Dendritic cell treated with granulocyte-macrophage colony-stimulating factor and Interleukin-4, amounts not matched to agents 40 ng/mL and 50 ng/mL, for 4 days (primary cell): Measurements from ENCODE around the gene LILRB3.
"Not testable (repeated sequence)": the region's sequence is repeated elsewhere in the genome, so short reads cannot be mapped to it uniquely, and the experiment has no call there.

Source experiments
- H3K27ac Mint-ChIP-seq: one replicate; pipeline ENCODE4 v1.8.0; 2022; ENCODE audit warnings: mild to moderate bottlenecking, mixed read lengths
- H3K27me3 Mint-ChIP-seq: one replicate; pipeline ENCODE4 v1.8.0; 2022; ENCODE audit warnings: mild to moderate bottlenecking, mixed read lengths
- H3K36me3 Mint-ChIP-seq: one replicate; pipeline ENCODE4 v1.8.0; 2022; ENCODE audit warnings: low read depth, mixed read lengths
- H3K4me1 Mint-ChIP-seq: one replicate; pipeline ENCODE4 v1.8.0; 2022; ENCODE audit warnings: low read depth, mixed read lengths
- H3K4me3 Mint-ChIP-seq: one replicate; pipeline ENCODE4 v1.8.0; 2022; ENCODE audit warnings: mild to moderate bottlenecking, moderate library complexity, mixed read lengths
- H3K9me3 Mint-ChIP-seq: one replicate; pipeline ENCODE4 v1.8.0; 2022; ENCODE audit warnings: mixed read lengths
- intact Hi-C: fragments of 100-400 bp; cut with micrococcal nuclease; formaldehyde crosslinking; loops from one replicate; pipeline ENCODE4 v1.15.0; 2022

The LILRB3 gene

DNA sequence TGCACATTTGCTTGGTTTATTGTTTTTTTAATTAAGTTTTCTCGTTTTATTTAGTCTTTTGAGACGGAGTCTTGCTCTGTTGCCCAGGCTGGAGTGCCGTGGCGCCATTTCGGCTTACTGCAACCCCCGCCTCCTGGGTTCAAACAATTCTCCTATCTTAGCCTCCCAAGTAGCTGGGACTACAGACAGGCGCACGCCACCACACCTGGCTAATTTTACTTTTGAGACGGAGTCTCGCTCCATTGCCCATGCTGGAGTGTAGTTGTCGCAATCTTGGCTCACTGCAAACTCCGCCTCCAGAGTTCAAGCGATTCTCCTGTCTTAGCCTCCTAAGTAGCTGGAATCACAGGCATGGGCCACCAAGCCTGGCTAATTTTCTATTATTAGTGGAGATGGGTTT, 20.8 kb downstream of the LILRB3 start:
- H3K36me3 Mint-ChIP-seq: peaks cover 71% of the 10 kb centered on the region
- no peaks in the 10 kb centered on the region for H3K27me3 Mint-ChIP-seq
- H3K9me3 Mint-ChIP-seq: no peaks in the 10 kb centered on the region
- intact Hi-C loops: loop anchor here (10.0 kb wide), 1 partner anchor 183 kb away; no protein-coding TSS in a partner anchor
- H3K4me3 Mint-ChIP-seq: peak overlapping the region; percentile 90
- peak overlapping the region; percentile 91 for H3K27ac Mint-ChIP-seq
- H3K4me1 Mint-ChIP-seq: peaks cover 71% of the 10 kb centered on the region

DNA sequence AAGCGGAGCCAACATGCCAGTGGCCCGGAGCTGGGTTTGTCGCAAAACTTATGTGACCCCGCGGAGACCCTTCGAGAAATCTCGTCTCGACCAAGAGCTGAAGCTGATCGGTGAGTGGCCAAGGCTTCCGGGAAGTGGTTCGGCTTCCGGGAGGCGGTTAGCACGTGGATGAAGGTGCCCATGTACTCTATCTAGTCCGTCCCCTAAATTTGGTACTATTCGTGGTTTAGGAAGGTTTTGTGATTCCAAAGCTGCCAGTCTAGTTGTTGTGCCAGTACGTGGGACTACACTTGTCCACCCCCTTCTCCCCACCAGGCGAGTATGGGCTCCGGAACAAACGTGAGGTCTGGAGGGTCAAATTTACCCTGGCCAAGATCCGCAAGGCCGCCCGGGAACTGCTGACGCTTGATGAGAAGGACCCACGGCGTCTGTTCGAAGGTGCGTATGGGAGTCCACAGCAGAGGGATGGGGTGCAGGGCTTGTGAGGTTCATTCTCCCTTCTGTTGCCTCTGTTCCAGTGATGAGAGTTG, 21.6 kb downstream of the LILRB3 start:
- Mint-ChIP-seq H3K27ac (peak overlapping the region; percentile 91), H3K4me1 (peaks cover 69% of the 10 kb centered on the region), H3K36me3 (peaks cover 63% of the 10 kb centered on the region), H3K27me3 (no peaks in the 10 kb centered on the region), H3K4me3 (peak overlapping the region; percentile 90), H3K9me3 (no peaks in the 10 kb centered on the region)
- intact Hi-C loops: loop anchor here (10.0 kb wide), 1 partner anchor 184 kb away; no protein-coding TSS in a partner anchor

DNA sequence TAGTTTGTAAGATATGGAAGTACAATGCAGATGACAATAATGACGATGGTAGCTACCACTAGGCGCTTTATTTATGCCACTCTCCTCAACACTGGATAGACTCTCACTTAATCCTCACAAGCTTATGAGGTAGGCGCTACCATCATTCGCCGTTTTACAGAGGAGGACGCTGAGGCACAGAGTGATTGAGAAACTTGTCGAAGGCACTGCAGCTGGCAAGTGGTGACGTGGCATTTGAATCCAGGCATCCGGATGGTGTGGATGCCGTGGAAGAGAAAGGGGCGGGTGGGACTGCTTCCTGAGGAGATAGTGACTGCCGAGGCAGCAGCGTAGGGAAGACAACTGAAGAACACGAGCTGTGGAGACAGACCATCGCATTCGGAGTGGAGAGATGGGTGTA, 23.4 kb downstream of the LILRB3 start:
- Mint-ChIP-seq H3K27ac (peak overlapping the region; percentile 91), H3K4me3 (no peak overlapping the region), H3K4me1 (peaks cover 58% of the 10 kb centered on the region), H3K27me3 (no peaks in the 10 kb centered on the region), H3K9me3 (no peaks in the 10 kb centered on the region), H3K36me3 (peaks cover 62% of the 10 kb centered on the region)
- intact Hi-C loops: no loop called here

DNA sequence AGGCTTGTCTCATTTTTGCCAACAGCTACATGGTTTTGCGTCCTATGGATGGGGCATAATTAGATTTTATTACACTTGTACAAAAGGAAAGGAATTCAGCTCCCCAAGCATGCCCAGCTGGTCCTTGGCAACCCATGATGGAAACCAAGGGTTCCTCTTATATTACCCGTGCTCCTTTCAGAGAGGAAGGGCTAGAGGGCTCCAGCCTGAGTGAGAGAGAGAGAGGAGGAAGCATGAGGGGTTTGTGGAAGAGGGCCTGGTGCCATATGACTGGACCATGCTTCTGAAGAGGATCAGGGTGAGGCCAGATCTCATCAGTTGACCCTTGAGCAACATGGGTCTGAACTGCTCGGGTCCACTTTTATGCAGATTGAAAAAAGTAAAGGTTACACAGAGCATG, 25.7 kb downstream of the LILRB3 start:
- H3K4me1 Mint-ChIP-seq: peaks cover 46% of the 10 kb centered on the region
- no peaks in the 10 kb centered on the region for H3K9me3 Mint-ChIP-seq
- peak overlapping the region; percentile 17 for H3K4me3 Mint-ChIP-seq
- no peaks in the 10 kb centered on the region for H3K27me3 Mint-ChIP-seq
- intact Hi-C loops: no loop called here
- H3K27ac Mint-ChIP-seq: peak overlapping the region; percentile 70
- H3K36me3 Mint-ChIP-seq: peaks cover 59% of the 10 kb centered on the region

DNA sequence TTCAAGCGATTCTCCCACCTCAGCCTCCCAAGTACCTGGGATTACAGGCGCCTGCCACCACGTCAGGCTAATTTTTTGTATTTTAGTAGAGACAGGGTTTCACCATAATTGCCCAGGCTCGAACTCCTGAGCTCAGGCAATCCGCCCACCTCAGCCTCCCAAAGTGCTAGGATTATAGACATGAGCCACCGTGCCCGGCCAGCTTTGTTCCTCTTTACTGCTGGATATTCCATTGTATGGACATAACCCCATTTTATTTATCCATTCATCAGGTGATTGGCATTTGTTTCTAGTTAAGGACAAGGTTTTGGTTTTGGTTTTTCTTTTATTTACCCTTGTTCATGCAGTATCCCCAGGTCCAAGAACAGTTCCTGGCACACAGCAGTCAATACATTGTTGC, 26.3 kb downstream of the LILRB3 start:
- H3K4me3 Mint-ChIP-seq: no peak overlapping the region
- peak overlapping the region; percentile 70 for H3K27ac Mint-ChIP-seq
- intact Hi-C loops: no loop called here
- no peaks in the 10 kb centered on the region for H3K27me3 Mint-ChIP-seq
- H3K9me3 Mint-ChIP-seq: no peaks in the 10 kb centered on the region
- H3K4me1 Mint-ChIP-seq: peaks cover 46% of the 10 kb centered on the region
- peaks cover 59% of the 10 kb centered on the region for H3K36me3 Mint-ChIP-seq

DNA sequence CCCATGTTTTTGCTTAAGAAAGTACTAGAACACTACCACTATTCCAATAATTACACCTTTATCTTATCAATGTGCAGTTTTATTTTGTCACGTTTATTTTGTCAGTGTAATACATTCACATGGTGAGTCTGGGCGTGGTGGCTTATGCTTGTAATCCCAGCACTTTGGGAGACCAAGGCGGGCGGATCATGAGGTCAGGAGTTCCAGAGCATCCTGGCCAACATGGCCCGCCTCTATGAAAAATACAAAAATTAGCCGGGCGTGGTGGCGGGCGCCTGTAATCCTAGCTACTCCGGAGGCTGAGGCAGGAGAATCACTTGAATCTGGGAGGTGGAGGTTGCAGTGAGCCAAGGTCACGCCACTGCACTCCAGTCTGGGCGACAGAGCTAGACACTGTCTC, 28.3 kb downstream of the LILRB3 start:
- H3K36me3 Mint-ChIP-seq: peaks cover 59% of the 10 kb centered on the region
- H3K27me3 Mint-ChIP-seq, H3K27ac Mint-ChIP-seq, H3K4me3 Mint-ChIP-seq, intact Hi-C loops, H3K9me3 Mint-ChIP-seq: not testable (repeated sequence)
- peaks cover 43% of the 10 kb centered on the region for H3K4me1 Mint-ChIP-seq

DNA sequence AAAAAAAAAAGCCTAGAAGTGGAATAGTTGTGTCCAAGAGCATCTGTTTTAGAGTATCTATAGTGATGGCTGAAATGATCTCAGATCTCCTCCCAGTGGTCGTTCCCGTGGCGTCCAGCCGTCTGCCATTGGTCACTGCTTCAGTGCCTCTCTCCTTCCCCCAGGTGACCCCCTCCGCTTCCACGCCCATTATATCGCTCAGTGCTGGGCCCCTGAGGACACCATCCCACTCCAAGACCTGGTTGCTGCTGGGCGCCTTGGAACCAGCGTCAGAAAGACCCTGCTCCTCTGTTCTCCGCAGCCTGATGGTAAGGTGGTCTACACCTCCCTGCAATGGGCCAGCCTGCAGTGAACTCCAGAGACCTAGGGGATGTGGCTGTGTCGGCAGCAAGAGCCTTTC, 29.8 kb downstream of the LILRB3 start:
- H3K9me3 Mint-ChIP-seq: no peaks in the 10 kb centered on the region
- no peaks in the 10 kb centered on the region for H3K27me3 Mint-ChIP-seq
- peak overlapping the region; percentile 38 for H3K27ac Mint-ChIP-seq
- H3K36me3 Mint-ChIP-seq: peaks cover 63% of the 10 kb centered on the region
- H3K4me1 Mint-ChIP-seq: peaks cover 46% of the 10 kb centered on the region
- intact Hi-C loops: no loop called here
- H3K4me3 Mint-ChIP-seq: peak overlapping the region; percentile 6

DNA sequence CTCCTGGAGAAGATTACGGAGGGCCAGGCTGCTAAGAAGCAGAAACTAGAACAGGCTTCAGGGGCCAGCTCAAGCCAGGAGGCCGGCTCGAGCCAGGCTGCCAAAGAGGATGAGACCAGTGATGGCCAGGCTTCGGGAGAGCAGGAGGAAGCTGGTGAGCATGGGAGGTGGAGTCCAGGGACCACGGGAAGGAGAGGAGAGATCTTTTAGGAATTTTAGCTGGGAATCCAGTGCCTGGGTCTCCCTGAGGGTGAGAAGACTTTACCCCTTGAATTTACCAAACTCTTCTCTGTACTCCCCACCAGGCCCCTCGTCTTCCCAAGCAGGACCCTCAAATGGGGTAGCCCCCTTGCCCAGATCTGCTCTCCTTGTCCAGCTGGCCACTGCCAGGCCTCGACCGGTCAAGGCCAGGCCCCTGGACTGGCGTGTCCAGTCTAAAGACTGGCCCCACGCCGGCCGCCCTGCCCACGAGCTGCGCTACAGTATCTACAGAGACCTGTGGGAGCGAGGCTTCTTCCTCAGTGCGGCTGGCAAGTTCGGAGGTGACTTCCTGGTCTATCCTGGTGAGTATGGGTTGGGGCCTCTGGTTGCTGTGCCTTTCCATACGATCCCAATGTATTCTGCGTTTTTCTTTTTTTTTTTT, 30.9 kb downstream of the LILRB3 start:
- H3K9me3 Mint-ChIP-seq: no peaks in the 10 kb centered on the region
- peak overlapping the region; percentile 77 for H3K4me3 Mint-ChIP-seq
- intact Hi-C loops: loop anchor here (1.0 kb wide), 1 partner anchor 8 kb away; the partner anchor contains the start of gene RPS9

DNA sequence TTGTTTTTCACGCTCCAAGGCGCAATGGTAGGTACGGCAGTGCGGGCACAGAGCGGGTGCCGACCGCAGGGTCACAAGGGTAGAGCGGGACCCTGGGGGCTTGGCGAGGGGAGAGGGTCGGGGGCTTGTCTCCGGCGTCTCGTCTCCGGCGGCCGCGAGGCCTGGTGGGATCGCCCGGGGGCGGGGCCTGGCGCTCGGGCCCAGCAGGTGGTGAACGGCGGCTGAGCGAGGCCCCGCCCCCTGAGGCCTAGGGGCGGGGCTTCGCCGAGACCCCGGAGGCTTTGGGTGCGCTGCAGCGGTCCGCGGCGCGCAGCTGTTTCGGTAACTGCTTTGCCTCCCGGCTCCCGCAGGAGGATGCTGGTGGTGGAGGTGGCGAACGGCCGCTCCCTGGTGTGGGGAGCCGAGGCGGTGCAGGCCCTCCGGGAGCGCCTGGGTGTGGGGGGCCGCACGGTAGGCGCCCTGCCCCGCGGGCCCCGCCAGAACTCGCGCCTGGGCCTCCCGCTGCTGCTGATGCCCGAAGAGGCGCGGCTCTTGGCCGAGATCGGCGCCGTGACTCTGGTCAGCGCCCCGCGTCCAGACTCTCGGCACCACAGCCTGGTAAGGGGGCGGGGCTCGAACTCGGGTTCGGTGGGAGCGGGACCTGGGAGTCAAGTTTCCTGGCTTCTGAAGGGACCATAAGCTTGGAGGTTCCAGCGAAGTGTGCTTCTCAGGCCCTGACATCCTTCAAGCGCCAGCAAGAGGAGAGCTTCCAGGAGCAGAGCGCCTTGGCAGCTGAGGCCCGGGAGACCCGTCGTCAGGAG, 31.6 kb downstream of the LILRB3 start, which contains the start of gene TSEN34:
TSS of gene TSEN34 (plus strand) at position 298 of the 800 bp plus-strand sequence. CDS start at position 355, 57 bp downstream.
- H3K27me3 Mint-ChIP-seq: no peaks in the 10 kb centered on the region
- peaks cover 72% of the 10 kb centered on the region for H3K36me3 Mint-ChIP-seq
- H3K4me3 Mint-ChIP-seq: peak within 1 kb of the TSS; percentile 77
- intact Hi-C loops: loop anchor here (1.0 kb wide), 1 partner anchor 9 kb away; the partner anchor contains the start of gene RPS9
- H3K27ac Mint-ChIP-seq: peak within 1 kb of the TSS; percentile 97
- H3K4me1 Mint-ChIP-seq: peaks cover 52% of the 10 kb centered on the region
- H3K9me3 Mint-ChIP-seq: no peaks in the 10 kb centered on the region

More for the DNA sequence above, 30.9 kb downstream of the LILRB3 start:
- H3K36me3 Mint-ChIP-seq: peaks cover 65% of the 10 kb centered on the region
- H3K27me3 Mint-ChIP-seq: no peaks in the 10 kb centered on the region
- H3K27ac Mint-ChIP-seq: peak overlapping the region; percentile 97
- peaks cover 50% of the 10 kb centered on the region for H3K4me1 Mint-ChIP-seq

DNA sequence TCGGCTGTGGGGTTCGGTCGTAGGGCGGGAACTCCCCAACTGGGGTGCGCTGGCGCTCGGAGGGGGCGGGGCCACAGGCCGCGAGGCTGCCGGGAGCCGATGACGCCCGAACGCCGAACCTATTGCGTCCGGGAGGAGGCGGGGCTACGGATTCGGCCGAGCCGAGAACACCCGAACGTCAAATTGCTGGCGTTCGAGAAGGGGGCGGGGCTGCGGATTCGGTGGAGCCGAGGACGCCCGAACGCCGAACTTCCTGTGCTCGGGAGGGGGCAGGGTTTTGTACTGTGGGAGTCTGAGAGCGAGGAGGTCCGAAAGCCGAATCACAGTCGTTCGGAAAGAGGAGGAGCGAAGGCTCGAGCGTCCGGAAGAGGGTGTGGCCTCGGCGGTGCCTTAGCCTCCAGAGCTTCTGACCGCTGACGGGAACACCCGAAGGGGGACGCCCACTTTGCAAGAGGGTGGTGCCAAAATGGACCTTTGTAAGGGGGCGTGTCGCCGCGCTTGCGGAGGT, 32.2 kb downstream of the LILRB3 start:
- H3K4me3 Mint-ChIP-seq: peak overlapping the region; percentile 77
- intact Hi-C loops: loop anchor here (1.0 kb wide), 2 partner anchors 10 to 30 kb away; partner anchors contain the start of gene RPS9
- no peaks in the 10 kb centered on the region for H3K9me3 Mint-ChIP-seq
- peaks cover 72% of the 10 kb centered on the region for H3K36me3 Mint-ChIP-seq
- peak overlapping the region; percentile 97 for H3K27ac Mint-ChIP-seq
- H3K27me3 Mint-ChIP-seq: no peaks in the 10 kb centered on the region
- H3K4me1 Mint-ChIP-seq: peaks cover 49% of the 10 kb centered on the region

DNA sequence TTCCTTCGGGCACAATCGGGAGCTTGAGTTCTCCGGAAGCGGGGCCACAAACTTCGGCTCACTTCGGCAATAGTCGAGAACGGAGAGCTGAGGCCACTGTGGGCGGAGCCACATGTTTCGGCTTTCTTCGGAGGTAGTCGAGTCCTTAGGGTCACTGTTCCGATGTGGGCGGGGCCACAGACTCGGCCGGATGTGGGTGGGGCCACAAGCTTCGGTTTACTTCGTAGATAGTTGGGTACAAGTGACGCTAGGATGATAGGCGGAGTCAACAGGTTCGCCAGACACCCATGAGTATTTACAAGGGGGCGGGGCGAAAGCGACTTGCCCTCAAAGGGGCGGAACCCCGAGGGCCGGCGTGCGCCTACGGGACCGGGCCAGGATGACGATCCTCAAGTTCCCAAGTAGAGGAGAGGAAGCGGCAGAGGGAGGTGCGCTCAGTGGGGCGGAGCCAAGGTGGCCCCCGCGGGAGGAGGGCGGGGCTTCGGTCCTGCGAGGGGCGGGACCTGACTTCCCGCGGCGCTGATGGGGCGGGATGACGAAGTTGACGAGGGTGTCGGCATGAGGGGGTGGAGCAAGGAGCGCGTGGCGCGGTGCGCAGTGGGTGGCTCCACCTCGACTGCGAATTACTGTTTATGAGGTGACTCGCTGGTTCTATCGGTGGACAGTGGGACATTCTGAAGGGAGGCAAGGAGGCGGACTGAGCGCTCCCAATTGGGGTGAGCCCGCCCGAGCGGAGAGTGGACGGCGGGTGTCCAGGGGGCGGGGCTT, 32.9 kb downstream of the LILRB3 start:
- intact Hi-C loops: loop anchor here (1.0 kb wide), 1 partner anchor 30 kb away; no protein-coding TSS in a partner anchor
- no peaks in the 10 kb centered on the region for H3K9me3 Mint-ChIP-seq
- H3K27ac Mint-ChIP-seq: peak overlapping the region; percentile 97
- H3K4me3 Mint-ChIP-seq: peak overlapping the region; percentile 77
- H3K4me1 Mint-ChIP-seq: peaks cover 44% of the 10 kb centered on the region
- H3K27me3 Mint-ChIP-seq: no peaks in the 10 kb centered on the region
- peaks cover 71% of the 10 kb centered on the region for H3K36me3 Mint-ChIP-seq

DNA sequence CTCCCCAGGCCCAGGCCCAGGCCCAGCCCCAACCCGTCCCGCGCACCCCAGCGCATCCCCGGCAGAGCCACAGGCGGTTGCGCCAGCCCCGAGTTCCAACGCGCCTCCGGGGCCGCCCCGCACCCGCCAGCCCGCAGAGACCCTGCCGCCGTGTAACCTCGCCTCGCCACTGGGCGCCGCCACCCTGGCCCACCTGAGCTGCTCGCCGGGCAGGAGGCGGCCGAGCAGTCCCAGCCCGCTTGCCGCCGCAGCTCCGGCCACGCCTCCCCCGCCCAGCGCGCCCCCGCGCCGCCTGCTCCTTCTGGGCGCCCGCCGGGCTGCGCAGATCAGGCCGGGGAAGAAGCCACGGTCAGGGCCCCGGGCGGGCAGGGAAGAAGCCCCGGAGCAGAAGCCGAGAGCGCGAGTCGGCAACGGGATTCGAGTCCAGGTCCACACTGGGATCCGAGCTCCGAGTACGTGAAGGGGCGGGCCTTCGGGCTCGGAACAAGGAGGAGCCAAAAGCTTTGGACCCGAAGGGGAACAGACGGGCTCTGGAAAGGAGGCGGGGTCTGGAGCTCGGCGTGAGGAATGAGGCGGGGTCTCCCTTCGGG, 33.6 kb downstream of the LILRB3 start, which contains the start of gene MBOAT7:
TSS of gene MBOAT7 (minus strand) at position 436 of the 590 bp plus-strand sequence. CDS start 1,072 bp downstream, outside the sequence.
- Mint-ChIP-seq H3K27me3 (no peaks in the 10 kb centered on the region), H3K9me3 (no peaks in the 10 kb centered on the region), H3K4me3 (peak within 1 kb of the TSS; percentile 77), H3K27ac (peak within 1 kb of the TSS; percentile 97), H3K4me1 (peaks cover 46% of the 10 kb centered on the region), H3K36me3 (peaks cover 67% of the 10 kb centered on the region)
- intact Hi-C loops: no loop called here
